BE2C (cell line): ENCODE measurements around the gene PCSK6.
"Not testable (repeated sequence)": the region's sequence is repeated elsewhere in the genome, so short reads cannot be mapped to it uniquely, and the experiment has no call there.

Experiments used
- DNase-seq: peaks from one replicate; pipeline ENCODE4 v3.0.0-alpha.2; 2020
- H3K27me3 ChIP-seq: fragments of 250-450 bp; sonication (Bioruptor Pico); 2 replicates; pipeline ENCODE4 v1.5.1; 2020; ENCODE audit warnings: mild to moderate bottlenecking
- H3K36me3 ChIP-seq: fragments of 250-450 bp; sonication (Bioruptor Pico); 2 replicates; pipeline ENCODE4 v1.5.1; 2020; ENCODE audit warnings: mild to moderate bottlenecking
- H3K4me1 ChIP-seq: fragments of 250-450 bp; sonication (Bioruptor Pico); 2 replicates; pipeline ENCODE4 v1.5.1; 2020
- H3K4me3 ChIP-seq: 2 replicates; pipeline ENCODE4 v1.5.1; 2011; ENCODE audit warnings: low read depth, low read length
- H3K9me3 ChIP-seq: fragments of 250-450 bp; sonication (Bioruptor Pico); 2 replicates; pipeline ENCODE4 v1.5.1; 2020
- CTCF ChIP-seq: IDR thresholded peaks from 2 replicates; pipeline ENCODE4 v1.5.1; 2012; ENCODE audit warnings: mild to moderate bottlenecking, low read depth, low read length

PCSK6 gene

DNA sequence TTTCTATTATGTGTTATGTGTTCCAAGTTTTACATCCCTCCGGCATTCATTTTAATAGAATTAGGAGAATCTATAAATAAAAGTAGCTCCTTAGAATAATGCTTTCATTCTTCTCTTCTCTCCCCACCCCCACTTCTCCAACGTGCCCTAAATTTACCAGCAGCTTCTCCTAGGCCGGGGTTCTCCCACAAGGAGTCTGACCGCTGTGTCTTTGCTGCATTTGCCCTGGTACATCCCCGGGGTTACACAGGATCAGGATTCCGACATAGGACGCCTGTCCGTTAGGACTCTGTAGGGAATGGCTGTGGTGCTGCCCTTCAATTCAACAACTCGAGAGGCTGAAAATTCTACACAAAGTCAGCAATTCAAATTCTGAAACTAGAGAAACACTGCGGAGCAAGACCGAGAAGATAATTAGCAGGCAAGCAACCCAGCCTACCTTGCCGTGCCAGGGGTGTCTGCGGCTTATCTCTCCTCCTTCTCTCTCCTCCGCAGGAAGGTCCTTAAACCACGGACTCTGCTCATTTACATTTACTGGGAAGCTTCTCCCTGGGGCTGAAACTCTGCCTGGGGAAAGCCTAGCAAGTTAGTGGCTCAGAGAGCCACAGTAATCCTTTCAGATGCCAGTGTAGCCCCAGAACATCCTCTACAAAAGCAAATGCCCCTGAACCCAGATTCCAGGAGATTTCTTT lies 18.8 kb downstream of the PCSK6 start:
- peaks cover 13% of the 10 kb centered on the region for H3K4me1 ChIP-seq
- no peaks in the 10 kb centered on the region for H3K36me3 ChIP-seq
- no peak for TF ChIP-seq CTCF
- H3K4me3 ChIP-seq, result peak overlapping the region; percentile 52
- H3K9me3 ChIP-seq, result no peaks in the 10 kb centered on the region
- no peak for DNase-seq
- H3K27me3 ChIP-seq, result no peaks in the 10 kb centered on the region

GRCh38 chr15:101469520-101470288 lies 19.8 kb downstream of the PCSK6 start:
- Histone ChIP-seq H3K4me1 (peaks cover 13% of the 10 kb centered on the region), H3K4me3 (peak overlapping the region; percentile 52), H3K9me3 (no peaks in the 10 kb centered on the region), H3K27me3 (no peaks in the 10 kb centered on the region), H3K36me3 (no peaks in the 10 kb centered on the region)
- no peak for DNase-seq
- no peak for TF ChIP-seq CTCF

- H3K27me3 ChIP-seq, result no peaks in the 10 kb centered on the region
- H3K36me3 ChIP-seq, result no peaks in the 10 kb centered on the region
- H3K9me3 ChIP-seq, result no peaks in the 10 kb centered on the region
- peaks cover 13% of the 10 kb centered on the region for H3K4me1 ChIP-seq
- TF ChIP-seq CTCF, result no peak
- no peak for DNase-seq
- H3K4me3 ChIP-seq, result no peak overlapping the region
Measured at GRCh38 chr15:101466188-101466587, 23.3 kb downstream of the PCSK6 start.

- no peak for TF ChIP-seq CTCF
- Histone ChIP-seq H3K4me1 (peaks cover 9% of the 10 kb centered on the region), H3K9me3 (no peaks in the 10 kb centered on the region), H3K36me3 (no peaks in the 10 kb centered on the region), H3K4me3 (no peak overlapping the region), H3K27me3 (no peaks in the 10 kb centered on the region)
- DNase-seq, result no peak
Measured at GRCh38 chr15:101464999-101465669, 24.4 kb downstream of the PCSK6 start.

DNA sequence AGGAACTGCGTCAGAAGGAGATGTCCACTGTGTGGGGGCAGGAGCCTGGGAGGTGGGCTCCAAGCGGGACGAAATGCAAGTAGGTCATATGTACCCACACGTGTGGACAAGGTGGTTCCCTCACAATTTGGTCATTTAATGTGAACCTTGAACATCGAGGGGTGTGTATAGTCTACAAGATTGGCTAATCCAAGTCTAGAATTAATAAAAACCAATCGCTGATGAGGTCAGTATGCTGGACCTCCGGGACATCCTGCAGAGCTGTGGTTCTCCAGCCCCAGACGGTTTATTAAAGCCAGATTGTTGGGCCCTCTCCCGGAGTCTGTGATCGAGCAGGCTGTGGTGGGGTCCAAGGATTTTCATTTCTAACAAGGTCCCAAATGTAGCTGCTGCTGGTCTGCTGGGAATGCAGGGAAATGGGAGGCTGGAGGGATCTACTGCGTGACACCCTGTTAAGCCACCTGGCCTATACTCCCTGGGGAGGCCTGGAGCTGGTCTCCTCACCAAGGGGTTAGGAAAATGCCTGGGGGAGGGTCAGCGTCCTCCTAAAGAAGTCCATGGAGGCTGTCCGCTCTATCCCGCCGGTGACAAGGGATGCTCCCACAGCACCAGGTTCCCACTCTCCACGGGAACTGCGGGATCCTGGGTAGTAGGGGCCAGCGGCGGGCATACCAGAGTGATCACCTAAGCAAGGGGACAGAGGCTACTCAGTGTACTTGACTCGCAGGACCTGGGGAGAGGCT lies 25.1 kb downstream of the PCSK6 start:
- H3K4me3 ChIP-seq, result no peak overlapping the region
- no peaks in the 10 kb centered on the region for H3K27me3 ChIP-seq
- no peaks in the 10 kb centered on the region for H3K36me3 ChIP-seq
- H3K9me3 ChIP-seq, result no peaks in the 10 kb centered on the region
- H3K4me1 ChIP-seq, result peaks cover 8% of the 10 kb centered on the region
- DNase-seq, result no peak
- no peak for TF ChIP-seq CTCF

DNA sequence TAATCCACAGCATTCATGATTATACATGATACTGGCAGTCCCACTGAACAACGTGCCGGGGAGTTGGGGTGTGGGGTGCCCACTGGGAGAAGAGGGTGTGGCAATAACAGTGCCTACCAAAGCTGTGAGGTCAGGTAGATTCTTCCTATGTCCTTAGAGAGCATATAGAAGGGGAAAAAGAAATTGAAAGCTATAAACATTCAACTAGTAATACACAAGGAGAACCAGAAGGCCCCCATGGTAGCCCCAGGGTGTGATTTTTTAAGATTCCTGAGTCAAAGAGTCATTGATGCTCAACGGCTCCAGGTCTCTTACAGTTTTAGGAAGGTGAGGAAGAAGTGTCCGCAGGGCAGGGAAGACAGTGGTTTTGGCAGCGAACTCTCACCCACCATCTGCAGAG lies 25.8 kb downstream of the PCSK6 start:
- not testable (repeated sequence) for DNase-seq, H3K4me3 ChIP-seq, H3K27me3 ChIP-seq, H3K4me1 ChIP-seq, H3K36me3 ChIP-seq, H3K9me3 ChIP-seq
